ENCODE results near the gene KRTAP5-1.
"Not testable (repeated sequence)": the region's sequence is repeated elsewhere in the genome, so short reads cannot be mapped to it uniquely, and the experiment has no call there.

DNA sequence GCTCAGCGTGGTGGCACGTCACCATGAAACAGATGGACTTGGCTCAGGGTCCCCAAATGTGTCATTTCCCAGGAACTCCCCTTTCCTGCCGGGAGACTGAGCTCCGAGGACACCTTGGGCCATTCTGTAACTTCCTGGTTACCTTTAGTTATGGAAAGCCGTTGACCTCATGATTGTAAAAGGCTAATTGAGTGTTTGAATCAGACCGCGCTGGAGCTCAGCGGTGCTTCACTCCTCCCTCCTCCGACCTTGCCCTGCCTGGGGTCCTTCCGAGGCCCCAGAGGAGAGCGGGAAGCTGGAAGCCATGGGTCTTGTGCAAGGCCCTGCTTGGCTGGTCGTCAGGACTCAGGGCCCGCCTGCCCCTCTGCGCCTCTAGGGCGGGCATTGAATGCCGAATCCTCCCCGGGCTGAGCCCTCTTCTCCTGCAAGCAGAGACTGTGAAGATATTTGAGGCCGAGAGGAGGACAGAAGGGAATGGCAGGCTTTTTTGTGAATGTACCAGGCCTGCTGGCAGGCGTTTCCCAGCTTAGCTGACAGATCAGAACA, 11.6 kb upstream of the KRTAP5-1 start:
- TF ChIP-seq, protein P1, sequence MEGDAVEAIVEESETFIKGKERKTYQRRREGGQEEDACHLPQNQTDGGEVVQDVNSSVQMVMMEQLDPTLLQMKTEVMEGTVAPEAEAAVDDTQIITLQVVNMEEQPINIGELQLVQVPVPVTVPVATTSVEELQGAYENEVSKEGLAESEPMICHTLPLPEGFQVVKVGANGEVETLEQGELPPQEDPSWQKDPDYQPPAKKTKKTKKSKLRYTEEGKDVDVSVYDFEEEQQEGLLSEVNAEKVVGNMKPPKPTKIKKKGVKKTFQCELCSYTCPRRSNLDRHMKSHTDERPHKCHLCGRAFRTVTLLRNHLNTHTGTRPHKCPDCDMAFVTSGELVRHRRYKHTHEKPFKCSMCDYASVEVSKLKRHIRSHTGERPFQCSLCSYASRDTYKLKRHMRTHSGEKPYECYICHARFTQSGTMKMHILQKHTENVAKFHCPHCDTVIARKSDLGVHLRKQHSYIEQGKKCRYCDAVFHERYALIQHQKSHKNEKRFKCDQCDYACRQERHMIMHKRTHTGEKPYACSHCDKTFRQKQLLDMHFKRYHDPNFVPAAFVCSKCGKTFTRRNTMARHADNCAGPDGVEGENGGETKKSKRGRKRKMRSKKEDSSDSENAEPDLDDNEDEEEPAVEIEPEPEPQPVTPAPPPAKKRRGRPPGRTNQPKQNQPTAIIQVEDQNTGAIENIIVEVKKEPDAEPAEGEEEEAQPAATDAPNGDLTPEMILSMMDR (IDR thresholded peaks at IDR 0.05), result not testable (repeated sequence)
- not testable (repeated sequence) for TF ChIP-seq POLR2A (IDR thresholded peaks at IDR 0.05; ENCODE audit: low read depth); EP300 (IDR thresholded peaks at IDR 0.05); POLR2AphosphoS5 (IDR thresholded peaks at IDR 0.05)
